ENCODE measurements around the gene AGO4. TPM values are rescaled to one million over a fixed set of nuclear protein-coding genes. Genes with fewer than 3 reads are reported as not detected.

AGO4 gene
- total and polyA plus RNA-seq, 2 experiments from 2014 or later: 5.2 to 12.4 TPM

DNA sequence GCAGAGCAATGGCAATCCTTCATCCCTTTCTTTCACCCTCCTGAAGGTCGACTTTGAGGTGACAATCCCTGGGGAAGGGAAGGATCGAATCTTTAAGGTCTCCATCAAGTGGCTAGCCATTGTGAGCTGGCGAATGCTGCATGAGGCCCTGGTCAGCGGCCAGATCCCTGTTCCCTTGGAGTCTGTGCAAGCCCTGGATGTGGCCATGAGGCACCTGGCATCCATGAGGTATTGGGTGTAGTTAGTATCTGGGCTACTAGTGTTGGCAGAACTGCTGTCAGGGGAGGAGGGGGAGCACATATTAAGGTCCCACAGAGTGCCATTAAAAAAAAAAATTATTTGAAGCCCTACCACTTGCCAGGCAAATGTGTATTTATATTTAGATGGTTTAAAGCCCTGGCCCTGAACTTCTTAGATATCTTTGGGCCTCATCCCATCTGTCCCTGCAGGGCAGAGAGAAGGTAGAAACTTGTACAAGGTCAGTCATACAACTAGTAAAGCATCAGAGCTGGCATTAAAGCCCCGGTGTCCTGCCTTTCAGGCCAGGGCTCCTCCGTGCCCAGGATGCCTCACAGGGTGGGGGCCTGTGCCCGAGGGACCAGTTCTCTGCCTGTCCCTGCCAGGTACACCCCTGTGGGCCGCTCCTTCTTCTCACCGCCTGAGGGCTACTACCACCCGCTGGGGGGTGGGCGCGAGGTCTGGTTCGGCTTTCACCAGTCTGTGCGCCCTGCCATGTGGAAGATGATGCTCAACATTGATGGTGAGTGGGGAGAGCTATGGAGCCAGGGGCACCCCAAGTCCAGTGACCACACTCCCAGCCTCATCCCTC, 85.4 kb downstream of the AGO4 start:
- Histone ChIP-seq H3K4me1 (ENCODE audit: insufficient read depth) (no peaks in the 10 kb centered on the region), H3K27me3 (no peaks in the 10 kb centered on the region), H3K27ac (no peak overlapping the region), H3K9me3 (ENCODE audit: low read depth) (no peaks in the 10 kb centered on the region), H3K36me3 (replicated peaks; ENCODE audit: insufficient read depth, low read depth) (no peaks in the 10 kb centered on the region), H2AFZ (no peak overlapping the region), H4K20me1 (ENCODE audit: insufficient read depth, poor library complexity, severe bottlenecking) (no peaks in the 10 kb centered on the region), H3K4me2 (no peak overlapping the region), H3K9me2 (replicated peaks; ENCODE audit: insufficient read depth) (no peaks in the 10 kb centered on the region), H3K4me3 (no peak overlapping the region), H3K79me2 (peaks cover 4% of the 10 kb centered on the region)
- no peak for TF ChIP-seq EZH2 (IDR thresholded peaks at IDR 0.05; ENCODE audit: borderline replicate concordance)
- TF ChIP-seq, protein P1, sequence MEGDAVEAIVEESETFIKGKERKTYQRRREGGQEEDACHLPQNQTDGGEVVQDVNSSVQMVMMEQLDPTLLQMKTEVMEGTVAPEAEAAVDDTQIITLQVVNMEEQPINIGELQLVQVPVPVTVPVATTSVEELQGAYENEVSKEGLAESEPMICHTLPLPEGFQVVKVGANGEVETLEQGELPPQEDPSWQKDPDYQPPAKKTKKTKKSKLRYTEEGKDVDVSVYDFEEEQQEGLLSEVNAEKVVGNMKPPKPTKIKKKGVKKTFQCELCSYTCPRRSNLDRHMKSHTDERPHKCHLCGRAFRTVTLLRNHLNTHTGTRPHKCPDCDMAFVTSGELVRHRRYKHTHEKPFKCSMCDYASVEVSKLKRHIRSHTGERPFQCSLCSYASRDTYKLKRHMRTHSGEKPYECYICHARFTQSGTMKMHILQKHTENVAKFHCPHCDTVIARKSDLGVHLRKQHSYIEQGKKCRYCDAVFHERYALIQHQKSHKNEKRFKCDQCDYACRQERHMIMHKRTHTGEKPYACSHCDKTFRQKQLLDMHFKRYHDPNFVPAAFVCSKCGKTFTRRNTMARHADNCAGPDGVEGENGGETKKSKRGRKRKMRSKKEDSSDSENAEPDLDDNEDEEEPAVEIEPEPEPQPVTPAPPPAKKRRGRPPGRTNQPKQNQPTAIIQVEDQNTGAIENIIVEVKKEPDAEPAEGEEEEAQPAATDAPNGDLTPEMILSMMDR (IDR thresholded peaks at IDR 0.05; ENCODE audit: poor library complexity): no peak
- TF ChIP-seq EZH2phosphoT487 (IDR thresholded peaks at IDR 0.05; ENCODE audit: low read depth, severe bottlenecking, unreplicated experiment): no peak
- no peak for DNase-seq (ENCODE audit: low spot score)
- WGBS (ENCODE audit: low lambda C conversion rate, missing lambda C conversion rate): 98% methylated on average over 14 of the region's 14 CpGs

DNA sequence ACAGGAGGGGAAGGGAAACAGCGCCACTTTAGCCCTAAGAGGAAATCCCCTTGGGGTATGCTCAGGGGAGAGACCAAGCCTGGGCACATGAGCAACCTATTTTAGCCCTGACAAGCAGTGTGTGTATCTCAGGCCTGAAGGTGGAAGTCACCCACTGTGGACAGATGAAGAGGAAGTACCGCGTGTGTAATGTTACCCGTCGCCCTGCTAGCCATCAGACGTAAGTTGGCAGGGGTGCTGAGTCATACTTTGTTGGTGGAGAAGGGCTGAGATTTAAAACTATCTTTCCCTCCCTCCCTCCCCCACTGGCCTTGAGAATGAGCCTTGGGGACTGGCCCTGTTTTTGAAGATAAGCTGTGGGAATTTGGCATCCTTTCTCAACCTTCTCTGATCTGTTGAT, 86.4 kb downstream of the AGO4 start:
- H3K9me2 ChIP-seq (replicated peaks; ENCODE audit: insufficient read depth): no peaks in the 10 kb centered on the region
- no peak for TF ChIP-seq EZH2phosphoT487 (IDR thresholded peaks at IDR 0.05; ENCODE audit: low read depth, severe bottlenecking, unreplicated experiment)
- TF ChIP-seq, protein P1 (IDR thresholded peaks at IDR 0.05; ENCODE audit: poor library complexity): no peak
- TF ChIP-seq EZH2 (IDR thresholded peaks at IDR 0.05; ENCODE audit: borderline replicate concordance): no peak
- 65% methylated on average over 6 of the region's 6 CpGs for WGBS (ENCODE audit: low lambda C conversion rate, missing lambda C conversion rate)
- H3K27me3 ChIP-seq: no peaks in the 10 kb centered on the region
- H3K27ac ChIP-seq: no peak overlapping the region
- H3K4me1 ChIP-seq (ENCODE audit: insufficient read depth): no peaks in the 10 kb centered on the region
- H3K4me3 ChIP-seq: no peak overlapping the region
- H3K4me2 ChIP-seq: no peak overlapping the region
- no peaks in the 10 kb centered on the region for H4K20me1 ChIP-seq (ENCODE audit: insufficient read depth, poor library complexity, severe bottlenecking)
- no peaks in the 10 kb centered on the region for H3K79me2 ChIP-seq
- no peak overlapping the region for H2AFZ ChIP-seq
- no peak for DNase-seq (ENCODE audit: low spot score)
- H3K36me3 ChIP-seq (replicated peaks; ENCODE audit: insufficient read depth, low read depth): no peaks in the 10 kb centered on the region
- no peaks in the 10 kb centered on the region for H3K9me3 ChIP-seq (ENCODE audit: low read depth)

DNA sequence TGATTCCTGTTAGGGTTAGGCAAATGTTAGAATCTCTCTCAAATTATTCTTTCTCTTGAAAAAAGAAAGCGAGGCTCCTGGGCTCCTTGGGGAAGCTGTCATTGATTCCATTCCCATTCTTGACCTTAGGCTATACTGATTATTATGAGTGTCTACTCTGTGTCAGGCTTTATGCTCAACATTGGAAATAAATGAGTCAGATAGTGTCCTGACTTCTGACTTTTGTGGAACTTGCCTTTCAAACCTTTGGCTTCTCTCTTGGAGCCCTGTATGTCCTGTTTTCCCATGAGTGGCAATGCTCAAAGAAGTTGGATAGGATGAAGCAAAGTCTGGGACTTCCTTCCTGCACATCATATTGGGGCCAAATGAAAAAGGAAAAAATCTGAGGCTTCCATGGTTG, 86.8 kb downstream of the AGO4 start:
- no peak overlapping the region for H3K4me3 ChIP-seq
- H3K9me3 ChIP-seq (ENCODE audit: low read depth): no peaks in the 10 kb centered on the region
- no peak overlapping the region for H3K27ac ChIP-seq
- H3K4me2 ChIP-seq: no peak overlapping the region
- DNase-seq (ENCODE audit: low spot score): no peak
- H3K4me1 ChIP-seq (ENCODE audit: insufficient read depth): no peaks in the 10 kb centered on the region
- no peak for TF ChIP-seq EZH2 (IDR thresholded peaks at IDR 0.05; ENCODE audit: borderline replicate concordance)
- H2AFZ ChIP-seq: no peak overlapping the region
- H3K9me2 ChIP-seq (replicated peaks; ENCODE audit: insufficient read depth): no peaks in the 10 kb centered on the region
- 93% methylated on average over 1 of the region's 1 CpG for WGBS (ENCODE audit: low lambda C conversion rate, missing lambda C conversion rate)
- H4K20me1 ChIP-seq (ENCODE audit: insufficient read depth, poor library complexity, severe bottlenecking): no peaks in the 10 kb centered on the region
- no peaks in the 10 kb centered on the region for H3K36me3 ChIP-seq (replicated peaks; ENCODE audit: insufficient read depth, low read depth)
- no peaks in the 10 kb centered on the region for H3K79me2 ChIP-seq
- no peaks in the 10 kb centered on the region for H3K27me3 ChIP-seq

DNA sequence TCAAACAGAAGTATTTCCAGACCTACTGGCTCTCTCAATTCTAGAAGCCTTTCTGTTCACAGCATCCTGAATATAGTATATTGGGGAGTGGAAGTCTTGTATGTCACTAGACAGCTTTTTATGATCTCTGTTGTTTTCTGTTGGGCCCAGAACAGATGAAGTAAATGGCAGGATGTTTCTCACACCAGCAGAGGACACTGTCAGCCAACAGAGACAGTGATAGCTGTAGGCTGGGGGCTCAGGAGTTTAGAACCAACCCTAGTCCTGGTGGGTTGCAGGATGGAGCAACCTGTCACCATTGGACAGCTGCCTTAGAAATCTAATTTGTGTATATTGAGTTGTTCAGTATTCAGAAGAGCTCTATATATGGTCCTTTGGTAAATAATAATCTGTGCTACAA, 92.1 kb downstream of the AGO4 start:
- no peak overlapping the region for H3K27ac ChIP-seq
- H3K9me3 ChIP-seq (ENCODE audit: low read depth): no peaks in the 10 kb centered on the region
- H3K79me2 ChIP-seq: no peaks in the 10 kb centered on the region
- no peaks in the 10 kb centered on the region for H4K20me1 ChIP-seq (ENCODE audit: insufficient read depth, poor library complexity, severe bottlenecking)
- no peaks in the 10 kb centered on the region for H3K36me3 ChIP-seq (replicated peaks; ENCODE audit: insufficient read depth, low read depth)
- H3K4me3 ChIP-seq: no peak overlapping the region
- H3K4me1 ChIP-seq (ENCODE audit: insufficient read depth): no peaks in the 10 kb centered on the region
- DNase-seq (ENCODE audit: low spot score): no peak
- TF ChIP-seq EZH2phosphoT487 (IDR thresholded peaks at IDR 0.05; ENCODE audit: low read depth, severe bottlenecking, unreplicated experiment) (no peak), EZH2 (IDR thresholded peaks at IDR 0.05; ENCODE audit: borderline replicate concordance) (no peak)
- TF ChIP-seq, protein P1 (IDR thresholded peaks at IDR 0.05; ENCODE audit: poor library complexity): no peak
- H3K4me2 ChIP-seq: no peak overlapping the region
- H3K27me3 ChIP-seq: no peaks in the 10 kb centered on the region
- H3K9me2 ChIP-seq (replicated peaks; ENCODE audit: insufficient read depth): no peaks in the 10 kb centered on the region
- no peak overlapping the region for H2AFZ ChIP-seq

Measured in hepatocyte (in vitro differentiated cells).